ENCODE results near the gene POLR3B. TPM values are rescaled to one million over a fixed set of nuclear protein-coding genes. Genes with fewer than 3 reads are reported as not detected.

POLR3B gene
- total RNA-seq, 1 experiment from 2014 or later = 10.7 TPM

DNA sequence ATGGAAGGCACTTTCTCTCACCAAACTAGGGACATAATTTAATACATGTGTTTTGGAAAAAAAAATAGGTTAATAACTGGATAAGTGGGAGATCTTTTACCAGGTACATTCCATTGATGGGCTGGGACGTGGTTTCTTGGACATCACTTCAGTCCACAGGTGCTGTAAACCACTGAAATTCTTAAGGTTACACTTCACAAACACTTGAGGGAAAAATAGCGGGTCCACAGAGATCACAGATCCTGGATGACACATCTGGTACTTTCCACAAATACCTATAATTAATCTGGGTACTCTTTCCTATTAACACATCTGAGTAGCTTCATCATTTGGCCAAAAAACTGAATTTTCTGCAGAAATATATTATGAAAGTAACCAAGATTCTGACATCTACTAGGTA is 85.0 kb downstream of the POLR3B start (continued):
- TF ChIP-seq, protein P1, sequence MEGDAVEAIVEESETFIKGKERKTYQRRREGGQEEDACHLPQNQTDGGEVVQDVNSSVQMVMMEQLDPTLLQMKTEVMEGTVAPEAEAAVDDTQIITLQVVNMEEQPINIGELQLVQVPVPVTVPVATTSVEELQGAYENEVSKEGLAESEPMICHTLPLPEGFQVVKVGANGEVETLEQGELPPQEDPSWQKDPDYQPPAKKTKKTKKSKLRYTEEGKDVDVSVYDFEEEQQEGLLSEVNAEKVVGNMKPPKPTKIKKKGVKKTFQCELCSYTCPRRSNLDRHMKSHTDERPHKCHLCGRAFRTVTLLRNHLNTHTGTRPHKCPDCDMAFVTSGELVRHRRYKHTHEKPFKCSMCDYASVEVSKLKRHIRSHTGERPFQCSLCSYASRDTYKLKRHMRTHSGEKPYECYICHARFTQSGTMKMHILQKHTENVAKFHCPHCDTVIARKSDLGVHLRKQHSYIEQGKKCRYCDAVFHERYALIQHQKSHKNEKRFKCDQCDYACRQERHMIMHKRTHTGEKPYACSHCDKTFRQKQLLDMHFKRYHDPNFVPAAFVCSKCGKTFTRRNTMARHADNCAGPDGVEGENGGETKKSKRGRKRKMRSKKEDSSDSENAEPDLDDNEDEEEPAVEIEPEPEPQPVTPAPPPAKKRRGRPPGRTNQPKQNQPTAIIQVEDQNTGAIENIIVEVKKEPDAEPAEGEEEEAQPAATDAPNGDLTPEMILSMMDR (IDR thresholded peaks at IDR 0.05 in 2 of 3, conservative IDR thresholded peaks at IDR 0.05 in 1 of 3; ENCODE audit: borderline replicate concordance in 1 of 3, insufficient read depth in 1 of 3, low read depth in 2 of 3, low read length in 2 of 3) = no peak
- TF ChIP-seq SP1 (IDR thresholded peaks at IDR 0.05; ENCODE audit: low read depth) (no peak), TCF7L2 (IDR thresholded peaks at IDR 0.05; ENCODE audit: borderline replicate concordance, extremely low read depth, insufficient read depth, insufficient read length) (no peak), EZH2 (IDR thresholded peaks at IDR 0.05) (no peak)
- TF ChIP-seq, protein P2, sequence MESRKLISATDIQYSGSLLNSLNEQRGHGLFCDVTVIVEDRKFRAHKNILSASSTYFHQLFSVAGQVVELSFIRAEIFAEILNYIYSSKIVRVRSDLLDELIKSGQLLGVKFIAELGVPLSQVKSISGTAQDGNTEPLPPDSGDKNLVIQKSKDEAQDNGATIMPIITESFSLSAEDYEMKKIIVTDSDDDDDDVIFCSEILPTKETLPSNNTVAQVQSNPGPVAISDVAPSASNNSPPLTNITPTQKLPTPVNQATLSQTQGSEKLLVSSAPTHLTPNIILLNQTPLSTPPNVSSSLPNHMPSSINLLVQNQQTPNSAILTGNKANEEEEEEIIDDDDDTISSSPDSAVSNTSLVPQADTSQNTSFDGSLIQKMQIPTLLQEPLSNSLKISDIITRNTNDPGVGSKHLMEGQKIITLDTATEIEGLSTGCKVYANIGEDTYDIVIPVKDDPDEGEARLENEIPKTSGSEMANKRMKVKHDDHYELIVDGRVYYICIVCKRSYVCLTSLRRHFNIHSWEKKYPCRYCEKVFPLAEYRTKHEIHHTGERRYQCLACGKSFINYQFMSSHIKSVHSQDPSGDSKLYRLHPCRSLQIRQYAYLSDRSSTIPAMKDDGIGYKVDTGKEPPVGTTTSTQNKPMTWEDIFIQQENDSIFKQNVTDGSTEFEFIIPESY (IDR thresholded peaks at IDR 0.05; ENCODE audit: extremely low read depth, insufficient replicate concordance, low read length) = no peak

DNA sequence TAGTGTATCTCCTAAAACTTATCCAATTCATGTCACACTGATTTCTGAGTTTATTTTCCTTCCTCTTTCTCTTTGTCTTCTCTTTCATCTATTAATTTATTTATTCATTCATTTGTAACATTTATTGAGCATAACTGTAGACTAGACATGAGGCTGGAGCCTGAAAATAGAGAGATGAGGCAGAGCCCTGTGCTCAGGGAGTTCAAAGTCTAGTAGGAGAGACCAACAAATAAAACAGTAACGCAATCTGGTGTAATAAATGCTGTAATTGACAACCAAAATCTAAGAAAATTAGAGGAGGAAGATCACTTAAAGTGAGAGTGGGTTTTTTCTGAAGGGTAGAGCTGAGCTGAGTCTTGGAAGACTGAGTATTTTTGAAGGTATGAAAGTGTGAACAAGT is 87.5 kb downstream of the POLR3B start:
- ChIA-PET RAD21 (ENCODE audit: low non-redundant PET in 1 of 2, low total read pairs in 2 of 2, uncharacterized antibody in 2 of 2, unreplicated experiment in 2 of 2) (no interaction called here), POLR2A (no interaction called here), CTCF (no interaction called here)
- no peaks in the 10 kb centered on the region for H3K9me2 ChIP-seq (ENCODE audit: insufficient read depth)
- DNase-seq (ENCODE audit: low read depth, low spot score) (no peak), ATAC-seq (no peak)
- no peak overlapping the region for H2AFZ ChIP-seq (ENCODE audit: low read depth, low read length, poor library complexity, severe bottlenecking)
- no peaks in the 10 kb centered on the region for H3K79me2 ChIP-seq (ENCODE audit: insufficient read depth, low read length)
- no peak overlapping the region for H3K4me3 ChIP-seq (replicated peaks in 1 of 2; ENCODE audit: low read depth in 1 of 2, low read length in 2 of 2)
- no peak overlapping the region for H3K4me2 ChIP-seq (ENCODE audit: low read length)
- no peaks in the 10 kb centered on the region for H3K9me3 ChIP-seq (ENCODE audit: control insufficient read depth in 1 of 2, insufficient read depth in 1 of 2, low read depth in 1 of 2, low read length in 2 of 2)
- no peaks in the 10 kb centered on the region for H3K4me1 ChIP-seq (ENCODE audit: control insufficient read depth in 1 of 2, insufficient read depth in 2 of 2, low read length in 2 of 2)
- no TSS peak for BruUV-seq (replicated peaks)
- H3K9ac ChIP-seq (ENCODE audit: low read length) = no peak overlapping the region
- intact Hi-C loops (cut with micrococcal nuclease) = no loop called here
- peaks cover 0 to 6% of the 10 kb centered on the region in 2 experiments; a peak in 1 of 4 replicates for H3K36me3 ChIP-seq (ENCODE audit: control insufficient read depth in 1 of 2, insufficient read depth in 2 of 2, low read length in 2 of 2)
- no peaks in the 10 kb centered on the region; the same call in 1 of the 2 replicates for H4K20me1 ChIP-seq (ENCODE audit: insufficient read depth)
- H3K27me3 ChIP-seq (ENCODE audit: insufficient read depth, low read length) = no peaks in the 10 kb centered on the region
- no peak overlapping the region for H3K27ac ChIP-seq (ENCODE audit: low read depth, low read length)
- no peak for TF ChIP-seq YY1 (IDR thresholded peaks at IDR 0.05; ENCODE audit: extremely low read depth, insufficient replicate concordance, low read depth, low read length)
- TF ChIP-seq, protein P3, sequence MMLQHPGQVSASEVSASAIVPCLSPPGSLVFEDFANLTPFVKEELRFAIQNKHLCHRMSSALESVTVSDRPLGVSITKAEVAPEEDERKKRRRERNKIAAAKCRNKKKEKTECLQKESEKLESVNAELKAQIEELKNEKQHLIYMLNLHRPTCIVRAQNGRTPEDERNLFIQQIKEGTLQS (IDR thresholded peaks at IDR 0.05) = no peak
- TF ChIP-seq TCF7L2 (IDR thresholded peaks at IDR 0.05; ENCODE audit: borderline replicate concordance, extremely low read depth, insufficient read depth, insufficient read length) = no peak
- no peak for TF ChIP-seq RAD21 (IDR thresholded peaks at IDR 0.05; ENCODE audit: low read depth)
- TF ChIP-seq POLR2A (IDR thresholded peaks at IDR 0.05; ENCODE audit: borderline replicate concordance, extremely low read depth, insufficient read depth, insufficient read length) = no peak
- no peak for TF ChIP-seq EGR1 (IDR thresholded peaks at IDR 0.05; ENCODE audit: low read depth)
- TF ChIP-seq SRF (IDR thresholded peaks at IDR 0.05; ENCODE audit: low read depth) = no peak
- no peak for TF ChIP-seq EZH2 (IDR thresholded peaks at IDR 0.05)
- TF ChIP-seq, protein P1 (IDR thresholded peaks at IDR 0.05 in 2 of 3, conservative IDR thresholded peaks at IDR 0.05 in 1 of 3; ENCODE audit: borderline replicate concordance in 1 of 3, insufficient read depth in 1 of 3, low read depth in 2 of 3, low read length in 2 of 3) = no peak
- TF ChIP-seq ZNF274 (IDR thresholded peaks at IDR 0.05; ENCODE audit: low read depth, low read length) = no peak
- no peak for TF ChIP-seq CEBPB (IDR thresholded peaks at IDR 0.05; ENCODE audit: low read depth)
- no peak for TF ChIP-seq EZH2phosphoT487 (IDR thresholded peaks at IDR 0.05; ENCODE audit: borderline replicate concordance)
- no peak for TF ChIP-seq POLR2AphosphoS5 (IDR thresholded peaks at IDR 0.05; ENCODE audit: low read depth, low read length)
- no peak for TF ChIP-seq SP1 (IDR thresholded peaks at IDR 0.05; ENCODE audit: low read depth)

All from HCT116 (cell line).